T-helper 2 cell treated with Interferon-gamma antibody and Interleukin-4, amounts not matched to agents 5 μg/mL and 100 μg/mL, for 36 hours (primary cell): ENCODE measurements around the gene AARS2.

ENCODE experiments used
- DNase-seq: peaks from one replicate; pipeline ENCODE4 v3.0.0; 2021; ENCODE audit warnings: low spot score
- H3K27ac Mint-ChIP-seq: one replicate; pipeline ENCODE4 v1.8.0; 2021; ENCODE audit warnings: mild to moderate bottlenecking, mixed read lengths
- H3K27me3 Mint-ChIP-seq: one replicate; pipeline ENCODE4 v1.8.0; 2021; ENCODE audit warnings: low read depth, mixed read lengths
- H3K36me3 Mint-ChIP-seq: one replicate; pipeline ENCODE4 v1.8.0; 2021; ENCODE audit warnings: low read depth, mixed read lengths
- H3K4me1 Mint-ChIP-seq: one replicate; pipeline ENCODE4 v1.8.0; 2021; ENCODE audit warnings: low read depth, mixed read lengths
- H3K4me3 Mint-ChIP-seq: one replicate; pipeline ENCODE4 v1.8.0; 2022; ENCODE audit warnings: mild to moderate bottlenecking, moderate library complexity, mixed read lengths
- H3K9me3 Mint-ChIP-seq: one replicate; pipeline ENCODE4 v1.8.0; 2021; ENCODE audit warnings: mixed read lengths

AARS2 gene

GRCh38 chr6:44285552-44286284 is 27.4 kb downstream of the AARS2 start:
- Mint-ChIP-seq H3K27ac (no peak overlapping the region), H3K36me3 (no peaks in the 10 kb centered on the region), H3K4me3 (no peak overlapping the region), H3K4me1 (no peaks in the 10 kb centered on the region), H3K27me3 (peaks cover 25% of the 10 kb centered on the region), H3K9me3 (no peaks in the 10 kb centered on the region)
- DNase-seq, result no peak

DNA sequence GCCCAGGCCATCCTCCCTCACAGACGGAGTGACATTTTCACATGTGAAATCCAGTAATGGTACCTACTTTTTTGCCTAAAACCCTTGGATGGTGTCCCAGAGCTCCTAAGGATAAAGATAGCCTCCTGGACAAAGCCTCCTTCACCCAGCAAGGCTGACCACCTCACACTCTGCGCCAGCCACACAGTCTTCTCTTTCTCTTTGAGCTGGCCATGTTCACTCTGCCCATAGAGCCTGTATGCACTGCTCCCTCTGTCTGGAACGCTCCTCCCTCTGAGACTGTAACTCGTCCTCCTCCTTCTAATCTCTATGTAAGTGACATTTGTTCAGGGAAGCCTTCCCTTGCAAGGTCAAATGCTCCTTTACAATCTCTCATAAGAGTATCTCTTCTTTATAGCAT is 28.3 kb downstream of the AARS2 start:
- peaks cover 21% of the 10 kb centered on the region for H3K27me3 Mint-ChIP-seq
- H3K27ac Mint-ChIP-seq, result no peak overlapping the region
- no peaks in the 10 kb centered on the region for H3K36me3 Mint-ChIP-seq

DNA sequence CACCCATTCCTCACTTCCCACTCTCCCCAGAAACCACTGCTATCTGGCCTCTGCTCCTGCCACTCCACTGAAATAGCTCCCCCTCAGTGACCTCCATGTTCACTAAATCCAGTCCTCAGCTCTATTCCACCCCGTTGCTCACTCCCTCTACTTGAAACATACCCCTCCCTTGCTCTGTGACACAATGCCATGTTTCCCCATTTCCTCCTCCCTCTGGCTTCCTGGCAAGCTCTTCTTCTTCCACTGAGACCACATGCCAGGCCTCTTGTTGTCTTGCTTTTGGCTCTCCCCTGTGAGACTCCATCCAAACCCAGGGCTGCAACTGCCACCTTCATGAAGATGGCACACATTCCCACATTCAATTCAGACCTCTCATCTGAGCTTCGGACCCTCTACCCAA is 29.0 kb downstream of the AARS2 start:
- H3K4me3 Mint-ChIP-seq, result no peak overlapping the region
- peaks cover 25% of the 10 kb centered on the region for H3K27me3 Mint-ChIP-seq
- no peaks in the 10 kb centered on the region for H3K36me3 Mint-ChIP-seq
- no peak overlapping the region for H3K27ac Mint-ChIP-seq
- no peak for DNase-seq
- H3K4me1 Mint-ChIP-seq, result no peaks in the 10 kb centered on the region
- no peaks in the 10 kb centered on the region for H3K9me3 Mint-ChIP-seq

More for the DNA sequence above, 28.3 kb downstream of the AARS2 start:
- Mint-ChIP-seq H3K4me3 (no peak overlapping the region), H3K4me1 (no peaks in the 10 kb centered on the region), H3K9me3 (no peaks in the 10 kb centered on the region)
- DNase-seq, result no peak

GRCh38 chr6:44278774-44279697 is 34.1 kb downstream of the AARS2 start:
- H3K27me3 Mint-ChIP-seq, result peaks cover 35% of the 10 kb centered on the region
- DNase-seq, result no peak
- no peak overlapping the region for H3K27ac Mint-ChIP-seq
- no peak overlapping the region for H3K4me3 Mint-ChIP-seq
- no peaks in the 10 kb centered on the region for H3K9me3 Mint-ChIP-seq
- peaks cover 3% of the 10 kb centered on the region for H3K4me1 Mint-ChIP-seq
- no peaks in the 10 kb centered on the region for H3K36me3 Mint-ChIP-seq

GRCh38 chr6:44278315-44278714 is 34.8 kb downstream of the AARS2 start:
- no peak overlapping the region for H3K4me3 Mint-ChIP-seq
- no peaks in the 10 kb centered on the region for H3K36me3 Mint-ChIP-seq
- H3K27me3 Mint-ChIP-seq, result peaks cover 38% of the 10 kb centered on the region

DNA sequence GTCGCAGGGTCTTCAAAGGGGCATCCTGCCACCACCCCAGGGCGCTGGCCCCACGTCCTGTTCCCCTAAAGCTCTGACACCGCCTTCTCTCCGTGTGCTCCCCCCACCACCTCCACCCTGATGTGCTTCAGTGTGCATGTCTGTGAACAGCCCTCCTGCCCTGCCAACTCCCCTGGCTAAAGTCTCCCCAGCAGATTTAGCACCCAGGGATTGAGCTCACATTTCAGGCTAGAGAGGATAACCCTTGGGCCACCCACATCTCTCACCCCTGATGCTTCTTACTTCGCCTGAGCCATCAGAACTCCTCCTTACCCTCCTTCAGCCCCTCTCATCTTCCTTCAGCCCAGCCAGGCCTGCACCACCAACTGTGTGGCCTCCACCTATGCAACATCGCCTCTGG is 35.4 kb downstream of the AARS2 start:
- DNase-seq, result no peak
- no peak overlapping the region for H3K27ac Mint-ChIP-seq
- no peak overlapping the region for H3K4me3 Mint-ChIP-seq
- H3K27me3 Mint-ChIP-seq, result peaks cover 43% of the 10 kb centered on the region
- H3K9me3 Mint-ChIP-seq, result no peaks in the 10 kb centered on the region
- H3K36me3 Mint-ChIP-seq, result no peaks in the 10 kb centered on the region
- H3K4me1 Mint-ChIP-seq, result peaks cover 3% of the 10 kb centered on the region

More at GRCh38 chr6:44278315-44278714, 34.8 kb downstream of the AARS2 start:
- H3K27ac Mint-ChIP-seq, result no peak overlapping the region
- no peaks in the 10 kb centered on the region for H3K9me3 Mint-ChIP-seq
- peaks cover 3% of the 10 kb centered on the region for H3K4me1 Mint-ChIP-seq
- no peak for DNase-seq

GRCh38 chr6:44276667-44277640 is 36.2 kb downstream of the AARS2 start:
- no peak overlapping the region for H3K4me3 Mint-ChIP-seq
- DNase-seq, result no peak
- peaks cover 3% of the 10 kb centered on the region for H3K4me1 Mint-ChIP-seq
- no peaks in the 10 kb centered on the region for H3K36me3 Mint-ChIP-seq
- no peaks in the 10 kb centered on the region for H3K9me3 Mint-ChIP-seq
- H3K27ac Mint-ChIP-seq, result no peak overlapping the region
- peaks cover 51% of the 10 kb centered on the region for H3K27me3 Mint-ChIP-seq

- H3K4me3 Mint-ChIP-seq, result no peak overlapping the region
- no peaks in the 10 kb centered on the region for H3K9me3 Mint-ChIP-seq
- peaks cover 61% of the 10 kb centered on the region for H3K27me3 Mint-ChIP-seq
- H3K36me3 Mint-ChIP-seq, result no peaks in the 10 kb centered on the region
- H3K27ac Mint-ChIP-seq, result no peak overlapping the region
- peaks cover 3% of the 10 kb centered on the region for H3K4me1 Mint-ChIP-seq
- no peak for DNase-seq
Measured at GRCh38 chr6:44275749-44276648, 37.1 kb downstream of the AARS2 start.

DNA sequence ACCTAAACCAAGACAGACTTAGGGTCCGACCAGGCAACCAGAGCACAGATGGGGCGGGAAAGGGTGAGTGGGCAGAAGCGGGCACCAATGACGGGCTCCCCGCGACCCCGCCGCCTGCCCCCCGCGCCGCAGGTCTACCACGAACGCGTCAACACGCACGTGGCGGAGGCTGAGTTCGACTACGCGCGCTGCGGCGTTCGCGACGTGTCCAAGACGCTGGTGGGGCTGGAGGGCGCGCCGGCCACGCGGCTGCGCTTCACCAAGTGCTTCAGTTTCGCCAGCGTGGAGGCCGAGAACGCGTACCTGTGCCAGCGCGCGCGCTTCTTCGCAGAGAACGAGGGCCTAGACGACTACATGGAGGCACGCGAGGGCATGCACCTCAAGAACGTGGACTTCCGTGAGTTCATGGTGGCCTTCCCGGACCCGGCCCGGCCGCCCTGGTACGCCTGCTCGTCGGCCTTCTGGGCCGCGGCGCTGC is 37.8 kb downstream of the AARS2 start:
- H3K9me3 Mint-ChIP-seq, result no peaks in the 10 kb centered on the region
- no peak overlapping the region for H3K27ac Mint-ChIP-seq
- H3K4me1 Mint-ChIP-seq, result peaks cover 3% of the 10 kb centered on the region
- no peaks in the 10 kb centered on the region for H3K36me3 Mint-ChIP-seq
- no peak for DNase-seq
- no peak overlapping the region for H3K4me3 Mint-ChIP-seq
- H3K27me3 Mint-ChIP-seq, result peaks cover 61% of the 10 kb centered on the region

GRCh38 chr6:44273617-44274016 is 39.5 kb downstream of the AARS2 start:
- no peaks in the 10 kb centered on the region for H3K36me3 Mint-ChIP-seq
- H3K27ac Mint-ChIP-seq, result no peak overlapping the region
- DNase-seq, result no peak
- no peaks in the 10 kb centered on the region for H3K9me3 Mint-ChIP-seq
- H3K4me3 Mint-ChIP-seq, result no peak overlapping the region
- peaks cover 5% of the 10 kb centered on the region for H3K4me1 Mint-ChIP-seq
- peaks cover 71% of the 10 kb centered on the region for H3K27me3 Mint-ChIP-seq

DNA sequence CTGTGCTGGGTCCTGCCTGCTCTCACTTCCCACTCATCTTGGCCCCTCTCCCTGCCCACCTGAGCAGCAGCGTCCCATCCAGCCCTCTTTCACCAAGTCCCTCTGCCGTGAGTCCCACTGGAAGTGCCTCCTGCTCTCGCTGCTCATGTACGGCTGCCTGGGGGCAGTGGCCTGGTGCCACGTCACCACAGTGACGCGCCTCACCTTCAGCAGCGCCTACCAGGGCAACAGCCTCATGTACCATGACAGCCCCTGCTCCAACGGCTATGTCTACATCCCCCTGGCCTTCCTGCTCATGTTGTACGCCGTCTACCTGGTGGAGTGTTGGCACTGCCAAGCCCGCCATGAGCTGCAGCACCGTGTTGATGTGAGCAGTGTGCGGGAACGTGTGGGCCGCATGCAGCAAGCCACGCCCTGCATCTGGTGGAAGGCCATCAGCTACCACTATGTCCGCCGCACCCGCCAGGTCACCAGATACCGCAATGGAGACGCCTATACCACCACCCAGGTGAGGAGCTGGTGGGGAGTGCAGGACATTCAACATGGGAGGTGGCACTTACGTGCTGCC is 40.1 kb downstream of the AARS2 start:
- Mint-ChIP-seq H3K27ac (no peak overlapping the region), H3K4me1 (peaks cover 5% of the 10 kb centered on the region), H3K9me3 (no peaks in the 10 kb centered on the region), H3K27me3 (peaks cover 73% of the 10 kb centered on the region), H3K36me3 (no peaks in the 10 kb centered on the region), H3K4me3 (no peak overlapping the region)
- no peak for DNase-seq

DNA sequence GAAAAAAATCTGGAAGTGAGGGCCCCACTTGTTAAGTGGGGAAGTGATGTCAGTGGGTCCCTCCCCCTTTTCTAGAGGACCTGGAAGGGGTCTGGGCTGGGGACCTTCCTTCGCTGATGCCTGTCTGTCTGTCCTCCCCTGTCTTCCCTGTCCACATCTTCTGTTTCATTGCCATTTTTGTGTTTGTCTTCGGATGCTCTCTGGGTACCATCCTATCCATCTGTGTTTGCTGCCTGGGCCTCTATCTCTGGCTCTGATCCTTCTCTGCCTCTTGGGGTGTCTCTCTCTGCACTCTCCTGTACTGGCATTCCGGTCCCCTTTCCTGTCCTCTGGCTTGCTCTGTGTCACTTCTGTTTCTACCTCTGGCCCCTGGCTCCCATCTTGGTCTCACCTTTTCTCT is 40.6 kb downstream of the AARS2 start:
- Mint-ChIP-seq H3K4me1 (peaks cover 5% of the 10 kb centered on the region), H3K27ac (no peak overlapping the region), H3K4me3 (no peak overlapping the region), H3K27me3 (peaks cover 67% of the 10 kb centered on the region), H3K36me3 (no peaks in the 10 kb centered on the region), H3K9me3 (no peaks in the 10 kb centered on the region)
- no peak for DNase-seq
